Stimulated activated CD8-positive, alpha-beta memory T cell treated with anti-CD3 and anti-CD28 coated beads, Interleukin-2, amount 100 ng/mL, for 1 hour (primary cell): ENCODE data around the gene LY6G6C.
A peak's percentile ranks its signal among the peaks of the same experiment; 100 is the strongest.

ENCODE experiments used
- DNase-seq, 2 donors: peaks; one replicate each; pipeline ENCODE4 v3.0.0-alpha.2; 2020; ENCODE audit warnings: low read depth in 2 of 2

The LY6G6C gene

GRCh38 chr6:31680226-31681134 lies 41.1 kb downstream of the LY6G6C start, which contains the start of gene LY6G5C:
TSS of gene LY6G5C (minus strand) at chr6:31681067. CDS start at chr6:31680373, 694 bp downstream.
- DNase-seq: peak; percentile 22 to 38

GRCh38 chr6:31677955-31678354 lies 43.6 kb downstream of the LY6G6C start:
- no peak for DNase-seq

- DNase-seq: no peak
These were observed 44.6 kb downstream of the LY6G6C start for GRCh38 chr6:31676904-31677303.

GRCh38 chr6:31676322-31676903 lies 45.1 kb downstream of the LY6G6C start:
- no peak for DNase-seq

- no peak for DNase-seq
These were observed 51.9 kb downstream of the LY6G6C start, which contains the start of gene LY6G5B for GRCh38 chr6:31669676-31670075. TSS of gene LY6G5B (plus strand) at chr6:31669976. CDS start at chr6:31670951, 975 bp downstream.
